ENCODE data around the gene COL4A2. TPM values are rescaled to one million over a fixed set of nuclear protein-coding genes. Genes with fewer than 3 reads are reported as not detected.

Gene COL4A2
- total RNA-seq, 1 experiment from 2014 or later: 74.5 TPM

- Histone ChIP-seq H3K9ac (ENCODE audit: low read length) (no peak overlapping the region), H2AFZ (ENCODE audit: low read length) (no peak overlapping the region), H3K9me3 (ENCODE audit: low read length) (no peaks in the 10 kb centered on the region), H3K4me2 (ENCODE audit: low read length) (no peak overlapping the region), H3K36me3 (ENCODE audit: low read depth, low read length) (no peaks in the 10 kb centered on the region), H3K27ac (ENCODE audit: low read length) (no peak overlapping the region), H3F3A (ENCODE audit: low read length, unreplicated experiment) (no peaks in the 10 kb centered on the region), H3K79me2 (ENCODE audit: low read length) (peaks cover 15% of the 10 kb centered on the region; the same call in 1 of the 2 replicates), H3K9me2 (replicated peaks; ENCODE audit: low read length) (no peaks in the 10 kb centered on the region), H4K20me1 (ENCODE audit: low read length) (no peaks in the 10 kb centered on the region), H3K27me3 (ENCODE audit: low read length) (no peaks in the 10 kb centered on the region), H3K4me3 (ENCODE audit: low read length) (no peak overlapping the region), H3K4me1 (ENCODE audit: insufficient read depth, low read length) (peaks cover 18% of the 10 kb centered on the region)
- CTCF ChIA-PET: no interaction called here
- intact Hi-C loops (cut with micrococcal nuclease): no loop called here
- ATAC-seq: no peak
- no peak for DNase-seq
- POLR2A ChIA-PET (ENCODE audit: unreplicated experiment): no interaction called here
- BruUV-seq (replicated peaks): no TSS peak
- TF ChIP-seq EZH2 (IDR thresholded peaks at IDR 0.05; ENCODE audit: low read length, unreplicated experiment) (no peak), EZH2phosphoT487 (IDR thresholded peaks at IDR 0.05; ENCODE audit: borderline replicate concordance, low read length) (no peak), CTCF (conservative IDR thresholded peaks at IDR 0.05; ENCODE audit: low read depth, low read length) (no peak)
These were observed 214.9 kb downstream of the COL4A2 start for GRCh38 chr13:110521946-110522345.

GRCh38 chr13:110522721-110523120, 215.6 kb downstream of the COL4A2 start:
- Histone ChIP-seq H2AFZ (ENCODE audit: low read length) (no peak overlapping the region), H3K4me3 (ENCODE audit: low read length) (no peak overlapping the region), H3K36me3 (ENCODE audit: low read depth, low read length) (no peaks in the 10 kb centered on the region), H3K27ac (ENCODE audit: low read length) (no peak overlapping the region), H3K27me3 (ENCODE audit: low read length) (no peaks in the 10 kb centered on the region), H3K79me2 (ENCODE audit: low read length) (peaks cover 15% of the 10 kb centered on the region; the same call in 1 of the 2 replicates), H3K4me1 (ENCODE audit: insufficient read depth, low read length) (peaks cover 18% of the 10 kb centered on the region), H3K9me3 (ENCODE audit: low read length) (no peaks in the 10 kb centered on the region), H3K9me2 (replicated peaks; ENCODE audit: low read length) (no peaks in the 10 kb centered on the region), H3K9ac (ENCODE audit: low read length) (no peak overlapping the region), H3K4me2 (ENCODE audit: low read length) (no peak overlapping the region), H4K20me1 (ENCODE audit: low read length) (no peaks in the 10 kb centered on the region), H3F3A (ENCODE audit: low read length, unreplicated experiment) (no peaks in the 10 kb centered on the region)
- BruUV-seq (replicated peaks): no TSS peak
- no peak for DNase-seq
- ChIA-PET CTCF (interaction anchor here (0.6 kb wide), 1 partner anchor 283 kb away, joined by 3 read pairs; no protein-coding TSS in a partner anchor), POLR2A (ENCODE audit: unreplicated experiment) (no interaction called here)
- no peak for TF ChIP-seq EZH2phosphoT487 (IDR thresholded peaks at IDR 0.05; ENCODE audit: borderline replicate concordance, low read length)
- TF ChIP-seq EZH2 (IDR thresholded peaks at IDR 0.05; ENCODE audit: low read length, unreplicated experiment): no peak
- no peak for TF ChIP-seq CTCF (conservative IDR thresholded peaks at IDR 0.05; ENCODE audit: low read depth, low read length)
- ATAC-seq: no peak
- intact Hi-C loops (cut with micrococcal nuclease): no loop called here

GRCh38 chr13:110523180-110523579, 216.1 kb downstream of the COL4A2 start:
- Histone ChIP-seq H3K9ac (ENCODE audit: low read length) (no peak overlapping the region), H3K36me3 (ENCODE audit: low read depth, low read length) (no peaks in the 10 kb centered on the region), H3K79me2 (ENCODE audit: low read length) (peaks cover 15% of the 10 kb centered on the region; the same call in 1 of the 2 replicates), H3F3A (ENCODE audit: low read length, unreplicated experiment) (no peaks in the 10 kb centered on the region), H4K20me1 (ENCODE audit: low read length) (no peaks in the 10 kb centered on the region), H3K4me3 (ENCODE audit: low read length) (no peak overlapping the region), H3K4me1 (ENCODE audit: insufficient read depth, low read length) (peaks cover 18% of the 10 kb centered on the region), H3K4me2 (ENCODE audit: low read length) (no peak overlapping the region), H2AFZ (ENCODE audit: low read length) (no peak overlapping the region), H3K27me3 (ENCODE audit: low read length) (no peaks in the 10 kb centered on the region), H3K27ac (ENCODE audit: low read length) (no peak overlapping the region), H3K9me2 (replicated peaks; ENCODE audit: low read length) (no peaks in the 10 kb centered on the region), H3K9me3 (ENCODE audit: low read length) (no peaks in the 10 kb centered on the region)
- CTCF ChIA-PET: no interaction called here
- BruUV-seq (replicated peaks): no TSS peak
- intact Hi-C loops (cut with micrococcal nuclease): no loop called here
- ATAC-seq (no peak), DNase-seq (no peak)
- POLR2A ChIA-PET (ENCODE audit: unreplicated experiment): no interaction called here
- TF ChIP-seq CTCF (conservative IDR thresholded peaks at IDR 0.05; ENCODE audit: low read depth, low read length): no peak
- no peak for TF ChIP-seq EZH2 (IDR thresholded peaks at IDR 0.05; ENCODE audit: low read length, unreplicated experiment)
- TF ChIP-seq EZH2phosphoT487 (IDR thresholded peaks at IDR 0.05; ENCODE audit: borderline replicate concordance, low read length): no peak
